Lower leg skin (tissue), 3 donors: Measurements from ENCODE around the gene TPP1.

ENCODE experiments used
- POLR2A ChIP-seq, 2 donors: fragments of 450-650 bp; IDR thresholded peaks; one replicate each; pipeline ENCODE4 v1.6.1; 2016 to 2017; ENCODE audit warnings: antibody characterized with exemption in 2 of 2, mild to moderate bottlenecking in 1 of 2, moderate library complexity in 1 of 2
- TF ChIP-seq, protein P1 (sequence below), 3 donors: fragments of 450-650 bp; IDR thresholded peaks; one replicate each; pipeline ENCODE4 v1.5.1; 2016; ENCODE audit warnings: antibody characterized with exemption in 3 of 3, mild to moderate bottlenecking in 3 of 3, moderate library complexity in 2 of 3

DNA sequence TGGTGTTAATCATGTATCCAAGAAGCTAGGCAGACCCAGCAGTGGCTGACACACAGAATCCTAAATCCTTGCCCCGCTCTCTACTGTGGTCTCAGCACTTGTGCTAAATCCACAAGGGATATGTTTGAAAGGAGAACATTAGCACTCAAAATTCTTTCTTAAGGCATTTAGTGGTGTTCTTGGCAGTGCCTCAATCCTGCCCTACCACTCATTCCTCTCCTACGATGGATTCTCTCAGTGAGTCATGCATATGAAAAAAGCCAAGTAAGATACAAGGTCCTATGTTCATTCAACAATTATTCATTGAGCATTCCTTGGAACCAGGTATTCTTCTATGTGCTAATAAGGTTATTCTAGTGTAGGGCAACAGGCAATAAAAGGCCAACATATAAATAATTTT, 47.0 kb downstream of the TPP1 start:
- TF ChIP-seq, protein P1, sequence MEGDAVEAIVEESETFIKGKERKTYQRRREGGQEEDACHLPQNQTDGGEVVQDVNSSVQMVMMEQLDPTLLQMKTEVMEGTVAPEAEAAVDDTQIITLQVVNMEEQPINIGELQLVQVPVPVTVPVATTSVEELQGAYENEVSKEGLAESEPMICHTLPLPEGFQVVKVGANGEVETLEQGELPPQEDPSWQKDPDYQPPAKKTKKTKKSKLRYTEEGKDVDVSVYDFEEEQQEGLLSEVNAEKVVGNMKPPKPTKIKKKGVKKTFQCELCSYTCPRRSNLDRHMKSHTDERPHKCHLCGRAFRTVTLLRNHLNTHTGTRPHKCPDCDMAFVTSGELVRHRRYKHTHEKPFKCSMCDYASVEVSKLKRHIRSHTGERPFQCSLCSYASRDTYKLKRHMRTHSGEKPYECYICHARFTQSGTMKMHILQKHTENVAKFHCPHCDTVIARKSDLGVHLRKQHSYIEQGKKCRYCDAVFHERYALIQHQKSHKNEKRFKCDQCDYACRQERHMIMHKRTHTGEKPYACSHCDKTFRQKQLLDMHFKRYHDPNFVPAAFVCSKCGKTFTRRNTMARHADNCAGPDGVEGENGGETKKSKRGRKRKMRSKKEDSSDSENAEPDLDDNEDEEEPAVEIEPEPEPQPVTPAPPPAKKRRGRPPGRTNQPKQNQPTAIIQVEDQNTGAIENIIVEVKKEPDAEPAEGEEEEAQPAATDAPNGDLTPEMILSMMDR (IDR thresholded peaks at IDR 0.05) = no peak
- no peak for TF ChIP-seq POLR2A (IDR thresholded peaks at IDR 0.05)
